GM18517 (cell line): ENCODE measurements around the gene PURA.

Experiments used
- ATAC-seq: cut with Tn5 transposase; IDR thresholded peaks from one replicate; pipeline ENCODE4 v1.9.1; 2021; ENCODE audit warnings: mild to moderate bottlenecking, moderate library complexity; ENCODE audit not compliant: unreplicated experiment

Gene PURA

DNA sequence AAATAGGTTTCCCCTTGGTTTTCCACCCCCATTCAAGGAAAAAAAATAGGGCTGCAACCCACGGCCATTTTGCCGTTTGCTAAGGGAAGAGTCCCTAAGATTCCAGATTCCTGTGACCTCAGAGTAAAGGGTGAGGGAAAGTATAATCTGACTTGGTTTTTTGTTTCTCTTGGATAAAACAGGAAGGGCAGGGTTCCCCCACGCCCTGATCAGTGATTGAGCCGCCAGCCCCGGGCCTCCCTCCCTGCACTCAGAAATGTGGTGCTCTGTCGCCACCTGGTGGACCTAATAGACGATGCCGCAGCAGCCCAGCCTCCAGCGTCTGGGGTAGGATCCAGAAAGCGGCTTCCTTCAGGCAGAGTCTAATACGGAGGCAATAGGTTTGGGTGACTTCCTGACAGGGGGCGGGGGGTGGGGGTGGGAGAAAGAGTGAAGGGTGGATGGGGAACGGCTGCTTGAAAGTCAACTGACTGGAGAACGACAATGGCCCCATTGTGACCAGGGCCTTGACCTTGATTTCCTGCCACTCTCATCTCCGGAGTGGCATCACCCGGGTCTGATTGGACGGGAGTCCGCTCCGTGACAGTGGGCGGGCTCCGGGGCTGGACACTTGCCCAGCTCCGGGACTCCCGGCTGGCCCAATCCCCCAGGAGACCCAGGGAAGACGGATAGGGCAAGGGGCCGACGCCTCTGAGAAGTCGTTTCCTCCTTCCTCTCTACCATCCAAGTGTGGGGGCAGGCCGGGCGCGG is 43.3 kb downstream of the PURA start:
- peak; percentile 91 for ATAC-seq

DNA sequence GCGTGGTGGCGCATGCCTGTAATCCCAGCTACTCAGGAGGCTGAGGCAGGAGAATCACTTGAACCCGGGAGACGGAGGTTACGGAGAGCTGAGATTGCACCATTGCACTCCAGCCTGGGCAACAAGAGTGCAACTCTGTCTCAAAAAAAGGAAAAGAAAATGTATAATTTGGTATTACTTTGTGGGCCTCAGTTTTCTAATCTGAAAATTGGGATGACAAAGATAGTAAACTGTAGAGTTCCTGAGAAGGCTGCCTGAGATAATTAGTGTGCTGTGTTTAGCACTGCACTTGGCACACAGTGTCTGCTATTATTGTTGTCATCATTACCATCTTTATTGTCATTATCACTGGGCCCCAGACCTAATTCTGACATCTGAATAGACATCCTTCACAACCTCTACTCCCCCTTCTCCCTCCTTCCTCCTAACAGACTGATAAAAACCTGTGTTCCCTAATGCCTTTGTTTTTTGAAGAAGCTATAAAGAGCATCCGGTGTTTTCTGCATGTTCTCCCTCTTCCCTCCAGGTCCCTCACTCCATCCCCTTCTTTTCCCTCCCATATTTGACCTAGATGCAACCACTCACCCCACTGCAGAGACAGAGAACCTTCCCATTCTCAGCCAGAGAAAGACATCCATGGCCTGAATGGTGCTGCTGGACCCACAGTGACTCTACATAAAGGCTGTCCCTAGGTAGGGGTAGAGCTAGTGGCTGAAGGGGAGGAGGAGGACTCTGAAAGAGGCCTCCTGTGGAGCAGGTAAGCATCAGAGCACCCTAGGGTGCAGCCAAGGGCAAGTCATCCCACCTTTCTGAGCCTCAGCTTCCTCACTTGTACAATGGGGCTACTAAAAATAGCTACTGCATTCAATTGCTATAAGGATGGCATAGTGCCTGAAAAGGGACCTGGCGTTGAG is 45.4 kb downstream of the PURA start:
- no peak for ATAC-seq

DNA sequence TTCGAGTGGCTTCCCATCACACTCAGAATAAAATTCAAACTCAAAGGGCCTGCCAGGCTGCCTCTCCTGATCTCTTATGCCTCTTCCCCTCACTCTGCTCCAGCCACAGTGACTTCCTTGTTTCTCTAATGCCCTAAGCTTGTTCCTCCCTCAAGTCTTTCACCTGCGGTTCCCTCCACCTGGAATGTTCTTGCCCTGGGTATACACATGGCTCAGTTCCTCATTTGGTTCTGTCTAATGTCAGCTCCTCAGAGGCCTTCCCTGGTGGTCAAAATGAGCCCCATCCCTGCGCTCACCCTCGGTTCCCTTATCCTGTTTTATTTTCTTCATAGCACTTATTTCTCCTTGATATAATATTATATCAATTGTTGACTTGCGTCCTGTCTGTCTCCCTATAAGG is 48.4 kb downstream of the PURA start:
- no peak for ATAC-seq

DNA sequence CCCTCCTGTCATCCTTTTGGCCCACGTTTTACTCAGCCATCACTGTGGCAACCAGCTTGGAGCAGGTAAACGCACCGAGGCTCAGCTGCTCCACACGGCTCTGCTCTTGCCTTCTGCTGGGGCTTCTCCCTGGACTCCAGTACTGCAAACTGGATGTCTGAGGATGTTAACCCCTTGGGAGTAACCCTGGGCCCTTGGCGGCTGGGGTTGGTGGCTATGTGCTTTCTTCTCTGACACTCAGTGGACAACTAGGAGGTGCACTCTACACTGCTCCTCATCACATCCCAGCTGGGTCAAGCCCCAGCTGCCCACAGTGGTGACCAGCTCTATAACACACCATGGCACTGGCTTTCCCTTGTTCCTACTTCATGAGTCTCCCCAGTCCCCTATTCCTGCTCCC is 48.9 kb downstream of the PURA start:
- no peak for ATAC-seq

DNA sequence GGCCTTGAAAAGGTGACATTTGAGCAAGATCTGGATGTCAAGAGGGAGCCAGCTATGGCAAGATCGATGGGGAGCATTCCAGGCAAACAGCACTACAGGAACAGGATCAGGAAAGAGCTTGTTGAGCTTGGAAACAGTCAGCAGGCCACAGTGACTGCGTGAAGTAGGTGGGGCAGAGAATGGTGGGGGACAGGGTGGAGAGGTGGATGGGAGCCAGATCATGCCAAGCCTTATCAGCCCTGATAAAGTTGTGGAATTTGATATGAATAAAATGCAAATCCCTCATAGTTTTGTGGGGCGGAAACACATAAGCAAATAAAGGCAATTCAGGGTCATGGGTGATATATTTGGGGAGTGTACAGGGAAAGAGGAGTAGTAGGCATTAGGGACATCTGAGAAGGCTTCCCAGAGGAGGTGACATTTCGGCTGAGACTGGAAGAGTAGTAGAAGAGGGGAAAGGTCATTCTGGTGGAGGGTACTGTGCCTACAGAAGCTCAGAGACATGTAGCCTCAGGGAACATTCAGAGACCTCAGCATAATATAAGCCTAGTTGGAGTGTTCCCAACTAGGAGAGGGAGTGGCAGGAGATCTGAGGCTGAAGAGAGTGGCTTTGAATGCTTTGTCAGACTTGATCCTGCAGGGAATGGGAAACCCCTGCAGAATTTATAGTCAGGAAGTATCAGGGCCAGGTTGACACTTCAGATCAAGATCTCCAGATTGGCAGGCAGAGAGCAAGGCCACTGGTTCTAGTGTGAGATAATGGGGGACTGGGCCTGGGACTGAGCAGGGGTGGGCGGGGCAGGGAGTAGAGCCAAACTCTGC is 51.4 kb downstream of the PURA start:
- ATAC-seq: no peak

DNA sequence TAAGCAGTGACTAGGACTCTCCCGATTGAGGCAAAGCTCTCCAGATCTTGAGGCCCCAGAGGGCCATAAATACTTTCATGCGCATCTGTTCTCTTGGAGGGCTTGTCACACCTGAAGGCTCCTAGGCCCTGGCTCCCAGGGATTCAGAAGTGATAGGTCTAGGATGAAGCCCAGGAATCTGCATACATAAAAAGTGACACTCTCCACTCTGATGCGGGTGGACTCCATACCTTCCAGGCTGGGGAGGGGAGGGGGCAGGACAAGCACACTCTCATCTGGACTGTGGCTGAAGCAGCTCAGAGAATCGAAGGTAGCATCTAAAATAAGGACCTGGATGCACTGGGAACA is 52.0 kb downstream of the PURA start:
- ATAC-seq: no peak

DNA sequence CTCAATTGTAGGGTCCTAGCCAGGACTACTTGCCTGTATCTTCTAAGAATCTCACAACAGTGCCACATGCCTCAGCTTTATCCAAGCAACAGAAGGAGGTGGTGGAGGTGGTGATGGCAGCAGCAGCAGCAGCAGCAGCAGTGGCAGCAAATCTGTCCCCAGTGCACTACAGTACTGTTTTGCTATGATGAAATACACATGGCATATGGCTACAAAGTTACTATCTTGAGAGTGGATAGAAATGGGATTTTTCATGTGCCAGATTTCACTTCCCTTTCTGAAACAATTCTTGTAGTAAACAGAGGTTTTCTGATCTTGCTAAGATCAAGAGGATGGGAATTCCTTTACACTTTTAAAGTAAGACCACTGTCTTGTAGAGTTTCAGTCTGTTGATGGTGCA is 53.0 kb downstream of the PURA start:
- no peak for ATAC-seq

DNA sequence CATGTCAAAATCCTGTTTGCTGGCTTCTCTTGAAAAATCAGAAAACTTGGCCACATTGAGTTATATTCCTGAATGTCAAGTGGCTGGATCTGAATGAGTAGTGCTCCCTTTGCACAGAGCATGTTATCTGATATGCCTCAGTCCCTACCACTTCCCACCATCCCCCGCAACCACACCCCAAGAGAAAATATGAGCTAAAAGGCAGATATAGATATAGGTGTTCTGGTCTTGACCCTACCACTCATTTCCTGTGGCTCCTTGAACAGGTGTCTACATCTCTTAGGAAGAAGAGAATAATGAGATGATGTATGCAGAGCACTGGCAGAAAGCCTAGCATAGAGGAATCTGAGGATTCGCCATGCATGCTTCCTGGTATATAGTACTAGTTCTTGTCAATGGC is 54.5 kb downstream of the PURA start:
- ATAC-seq: no peak

DNA sequence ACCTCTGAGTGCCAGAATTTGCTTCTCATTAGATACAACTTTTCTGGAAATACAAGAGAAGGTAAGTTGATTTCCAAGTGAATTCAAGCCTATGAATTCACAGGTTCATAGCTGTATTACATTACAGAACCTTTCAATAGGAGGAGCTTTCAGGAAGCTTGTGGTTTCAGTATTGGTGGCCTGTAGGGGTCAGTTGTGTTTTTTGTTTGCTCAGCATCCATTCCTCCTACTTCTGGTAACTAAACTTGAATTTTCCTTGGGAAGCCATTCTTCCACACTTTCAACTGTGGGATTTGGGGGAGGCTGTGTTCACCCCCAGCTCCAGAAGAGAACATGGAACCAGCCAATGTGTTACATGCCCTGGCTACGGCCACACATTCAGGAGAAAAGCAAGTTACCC is 55.5 kb downstream of the PURA start:
- ATAC-seq: no peak

DNA sequence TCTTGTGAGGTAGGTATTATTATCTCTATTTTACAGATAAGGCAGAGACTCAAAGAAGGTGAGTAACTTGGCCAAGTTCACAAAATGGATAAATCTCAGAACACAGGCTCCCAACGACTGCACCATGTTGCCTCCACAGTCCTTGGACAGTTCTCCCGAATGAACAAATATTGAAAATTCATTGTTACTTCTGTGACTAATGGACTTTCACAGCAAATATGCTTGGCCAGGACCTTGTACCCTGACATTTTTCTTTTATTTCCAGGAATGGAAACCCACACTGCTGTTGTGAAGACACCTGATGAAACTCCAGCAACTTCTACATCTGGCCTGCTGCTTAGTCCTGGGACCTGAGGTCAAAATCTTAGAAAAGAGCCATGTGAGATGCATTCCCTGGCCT is 58.6 kb downstream of the PURA start:
- no peak for ATAC-seq

DNA sequence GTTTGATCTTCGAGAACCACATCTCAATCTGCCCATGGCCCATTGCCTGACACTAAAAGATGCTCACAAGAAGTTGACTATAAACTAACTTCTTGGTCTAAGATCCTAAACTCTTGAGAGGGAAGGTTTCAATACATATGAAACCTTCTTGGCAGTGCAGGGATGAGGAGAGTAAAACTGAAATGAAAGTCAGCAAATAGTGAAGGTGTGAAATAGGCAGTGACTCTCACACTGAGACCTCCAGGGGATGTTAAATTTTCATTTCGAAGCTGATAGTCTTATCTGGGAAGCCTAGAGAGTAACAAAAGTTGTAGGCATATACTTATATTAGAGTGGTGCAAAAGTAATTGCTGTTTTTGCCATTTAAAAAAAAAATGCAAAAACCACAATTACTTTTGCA is 60.1 kb downstream of the PURA start:
- ATAC-seq: no peak

DNA sequence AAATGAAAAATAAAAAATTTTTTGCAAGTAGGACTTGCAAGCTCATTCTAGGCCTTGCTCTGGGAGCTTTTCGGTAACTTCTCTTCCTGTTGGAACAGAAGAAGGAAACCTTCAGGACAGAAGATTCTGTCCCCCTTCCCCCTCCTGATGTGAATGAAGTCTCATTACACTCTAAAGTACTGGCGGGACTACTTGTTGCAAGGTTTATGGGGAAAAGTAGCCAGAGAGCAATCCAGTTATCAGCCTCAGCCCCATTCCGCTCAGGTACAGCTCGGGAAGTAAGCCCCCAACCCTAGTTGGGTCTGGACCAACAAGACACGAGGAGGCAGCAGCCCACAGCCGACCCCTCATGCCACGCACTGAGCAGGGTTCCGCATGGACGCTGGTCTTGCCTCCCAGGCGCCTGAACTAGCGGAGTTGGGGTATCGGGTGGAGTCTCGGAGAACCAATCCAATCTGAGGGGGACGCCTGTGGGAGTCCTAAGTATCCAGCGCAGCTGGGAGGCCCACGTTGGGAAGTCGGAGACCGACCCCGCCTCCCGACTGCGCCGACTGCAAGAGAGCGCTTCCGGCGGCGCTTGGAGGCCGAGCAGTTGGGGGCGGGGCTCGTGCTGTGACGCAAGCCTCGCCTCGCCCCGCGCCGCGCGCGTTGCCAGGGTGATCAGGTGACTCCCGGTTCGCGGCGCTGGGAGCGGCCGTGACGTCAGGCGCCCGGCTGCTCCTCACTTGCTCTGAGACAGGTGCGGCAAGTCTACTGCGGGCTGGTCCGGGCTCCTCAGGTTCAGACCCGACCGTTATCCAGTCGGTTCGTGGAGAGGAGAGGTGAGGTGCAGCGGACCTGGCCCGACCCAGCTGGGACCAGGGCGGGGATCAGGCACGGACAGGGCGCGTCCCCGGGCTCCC is 60.8 kb downstream of the PURA start, which contains the start of gene CYSTM1:
CYSTM1 (plus strand) TSS at position 724 of the 902 bp plus-strand sequence. CDS start 19,278 bp downstream, outside the sequence.
- peak; percentile 80 for ATAC-seq
